K562 (cell line): ENCODE measurements around the gene MGST1. TPM values are rescaled to one million over a fixed set of nuclear protein-coding genes. Genes with fewer than 3 reads are reported as not detected.

ENCODE experiments used
- ATAC-seq: fragments of 200-7000 bp; cut with Tn5 transposase; 3 replicates; pipeline ENCODE4 v1.9.1; 2020; ENCODE audit warnings: moderate library complexity
- BruUV-seq: library from RNA; stranded (reverse); fragments of 400-500 nt; replicated peaks from 2 replicates; lab custom pipeline; 2021; lab: Mats Ljungman, UMichigan
- CTCF ChIA-PET: fragments of 300-600 bp; formaldehyde crosslinking; extraction: SDS; loops from one replicate; lab custom pipeline; 2021; ENCODE audit warnings: low intra/inter-chr PET ratio; lab: Yijun Ruan, JAX
- POLR2A ChIA-PET: fragments of 300-600, 350-650 bp; sonication (Branson Sonifier 250); formaldehyde crosslinking; extraction: SDS; loops from one replicate; lab custom pipeline; 2021; ENCODE audit warnings: antibody characterized with exemption, inconsistent platforms; lab: Yijun Ruan, JAX
- DNase-seq, 4 experiments: peaks; one replicate each; pipeline versions ENCODE4 v3.0.0 to v3.0.0-alpha.2; 2011 to 2018; ENCODE audit warnings: low spot score in 3 of 4, mixed read lengths in 3 of 4; ENCODE audit errors: extremely low read depth in 1 of 4
- FAIRE-seq: peaks from 2 replicates; lab custom pipeline; 2011; peaks lifted over from hg19 to GRCh38; lab: Jason Lieb, UNC
- H2AFZ ChIP-seq: 2 replicates; pipeline ENCODE4 v1.6.0; 2011; ENCODE audit warnings: low read depth, low read length, control low read depth, inconsistent platforms
- H3K27ac ChIP-seq: fragments of 200-600 bp; 3 replicates; pipeline ENCODE4 v1.8.0; 2011; ENCODE audit warnings: low read depth, mild to moderate bottlenecking, control low read depth, inconsistent platforms, low read length, moderate library complexity, mixed read lengths; ENCODE audit errors: extremely low read depth
- H3K27me3 ChIP-seq, 2 experiments: fragments of 300-600 bp in 1 of 2; 2 replicates in 1 of 2; 3 replicates in 1 of 2; pipeline versions ENCODE4 v1.6.0 to v1.8.0; 2011; ENCODE audit warnings: inconsistent platforms in 2 of 2, low read length in 2 of 2, mild to moderate bottlenecking in 1 of 2, mixed read lengths in 1 of 2, moderate library complexity in 1 of 2; ENCODE audit not compliant: control insufficient read depth in 2 of 2, insufficient read depth in 2 of 2
- H3K36me3 ChIP-seq: fragments of 300-600 bp; 3 replicates; pipeline ENCODE4 v1.8.0; 2011; ENCODE audit warnings: mild to moderate bottlenecking, low read length, inconsistent platforms; ENCODE audit not compliant: control insufficient read depth, insufficient read depth
- H3K4me1 ChIP-seq, 2 experiments: fragments of 200-600 bp in 1 of 2; replicated peaks in 1 of 2; 2 replicates in 1 of 2; 3 replicates in 1 of 2; pipeline versions ENCODE4 v1.5.1 to v1.8.0; 2011; ENCODE audit warnings: inconsistent platforms in 2 of 2, low read length in 2 of 2, mild to moderate bottlenecking in 1 of 2, mixed read lengths in 1 of 2, moderate library complexity in 1 of 2; ENCODE audit not compliant: control insufficient read depth in 2 of 2, insufficient read depth in 2 of 2
- H3K4me2 ChIP-seq: 2 replicates; pipeline ENCODE4 v1.6.1; 2011; ENCODE audit warnings: low read length, control low read depth, inconsistent platforms, mixed read lengths; ENCODE audit not compliant: insufficient read depth
- H3K4me3 ChIP-seq: fragments of 200-600 bp; sonication (generic), shearing (Covaris generic); 2 replicates; pipeline ENCODE4 v1.5.1; 2016; ENCODE audit warnings: control low read depth, inconsistent platforms
- H3K79me2 ChIP-seq: fragments of 200-600 bp; 3 replicates; pipeline ENCODE4 v1.8.0; 2011; ENCODE audit warnings: low read length, inconsistent platforms; ENCODE audit not compliant: control insufficient read depth, insufficient read depth
- H3K9ac ChIP-seq, 2 experiments: 2 replicates each; pipeline versions ENCODE4 v1.6.0 to v1.6.1; 2011; ENCODE audit warnings: low read depth in 2 of 2, low read length in 2 of 2, control low read depth in 1 of 2, inconsistent platforms in 1 of 2, mild to moderate bottlenecking in 1 of 2, mixed read lengths in 1 of 2; ENCODE audit not compliant: insufficient read depth in 1 of 2
- H3K9me1 ChIP-seq: one replicate; pipeline ENCODE4 v1.6.0; 2011; ENCODE audit warnings: inconsistent platforms, mild to moderate bottlenecking, low read length, moderate library complexity; ENCODE audit not compliant: control insufficient read depth, insufficient read depth
- H3K9me3 ChIP-seq: replicated peaks from 2 replicates; pipeline ENCODE4 v1.5.1; 2011; ENCODE audit warnings: low read depth, low read length, inconsistent platforms; ENCODE audit not compliant: control insufficient read depth, insufficient read depth
- H4K20me1 ChIP-seq: replicated peaks from 2 replicates; pipeline ENCODE4 v1.6.1; 2011; ENCODE audit warnings: low read length, inconsistent platforms, mixed read lengths; ENCODE audit not compliant: control insufficient read depth, insufficient read depth
- BCL6 ChIP-seq: fragments of 250-450 bp; sonication (Bioruptor Pico); IDR thresholded peaks from 2 replicates; pipeline ENCODE4 v1.4.0; 2020
- MCM7 ChIP-seq, 2 experiments: fragments of 450-650 bp; IDR thresholded peaks; 2 replicates each; pipeline ENCODE4 v1.6.1; 2016 to 2018
- RBM22 ChIP-seq: fragments of 200-400 bp; formaldehyde crosslinking; IDR thresholded peaks from 2 replicates; pipeline ENCODE4 v1.6.1; 2018; ENCODE audit warnings: low read length, low read depth; ENCODE audit not compliant: poor library complexity, severe bottlenecking
- SOX6 ChIP-seq: fragments of 450-650 bp; IDR thresholded peaks from 2 replicates; pipeline ENCODE4 v1.6.1; 2014; ENCODE audit warnings: mild to moderate bottlenecking
- SP2 ChIP-seq: IDR thresholded peaks from 2 replicates; pipeline ENCODE4 v1.6.1; 2011; ENCODE audit warnings: mild to moderate bottlenecking, low read depth, low read length, moderate library complexity; ENCODE audit not compliant: poor library complexity, severe bottlenecking; ENCODE audit errors: extremely low read depth
- SRSF7 ChIP-seq: fragments of 200-400 bp; formaldehyde crosslinking; optimal IDR thresholded peaks from 2 replicates; pipeline ENCODE3; 2017; ENCODE audit warnings: mild to moderate bottlenecking, low read depth, low read length
- XRCC5 ChIP-seq: fragments of 200-400 bp; formaldehyde crosslinking; IDR thresholded peaks from 2 replicates; pipeline ENCODE4 v1.6.1; 2017; ENCODE audit warnings: low read depth, mild to moderate bottlenecking, low read length
- ZNF134 ChIP-seq: fragments of 250-450 bp; sonication (Bioruptor Pico); conservative IDR thresholded peaks from 2 replicates; pipeline ENCODE4 v1.4.0; 2020
- ZNF696 ChIP-seq: fragments of 250-450 bp; sonication (Bioruptor Pico); conservative IDR thresholded peaks from 2 replicates; pipeline ENCODE4 v1.4.0; 2020; ENCODE audit warnings: mild to moderate bottlenecking, moderate library complexity
- WGBS: fragments of 100-300 bp; shearing (Covaris generic); methylation state at CpG from one replicate; pipeline ENCODE4 v1.1.6; 2016; ENCODE audit warnings: low coverage, mixed read lengths; ENCODE audit not compliant: insufficient coverage; ENCODE audit errors: missing lambda C conversion rate; 5-methylcytosine and 5-hydroxymethylcytosine counted together
- in situ Hi-C: fragments of 300-500 bp; cut with MboI; formaldehyde crosslinking; loops from 4 replicates; pipeline ENCODE4 v1.15.0; 2018; ENCODE audit warnings: inconsistent platforms, mixed read lengths
- intact Hi-C: fragments of 100-400 bp; cut with micrococcal nuclease; formaldehyde crosslinking; loops from 2 replicates; pipeline ENCODE4 v1.14.2; 2022
- polyA plus RNA-seq, 8 experiments: library from polyadenylated mRNA; depleted of rRNA in 4 of 8; stranded (reverse) in 5 of 8; unstranded in 3 of 8; fragments of >200 nt; fragmentation: Nextera tagmentation in 2 of 8; fragmentation: Illumina TruSeq in 1 of 8; extraction: Ambion mirVana in 2 of 8; extraction: Trizol in 1 of 8; gene quantifications; 2 replicates each; pipeline versions ENCODE4 v1.2.1 to v1.2.3, GENCODE V29; 2011 to 2014; ENCODE audit warnings: inconsistent platforms in 1 of 8, missing spikeins in 1 of 8
- total RNA-seq, 7 experiments: library from RNA; depleted of rRNA in 6 of 7; stranded (reverse); fragments of >200 nt in 6 of 7; fragmentation: Illumina TruSeq in 2 of 7; extraction: Trizol in 2 of 7; gene quantifications; 2 replicates each; pipeline versions ENCODE4 v1.2.1 to v1.2.3, GENCODE V29; 2011 to 2021; ENCODE audit warnings: low replicate concordance in 1 of 7

MGST1 gene
- total and polyA plus RNA-seq, 9 of the 15 experiments (the other 6 are each of a cell fraction or from before 2014, with no cell fraction given) = 12.1 to 190 (median 73.3) TPM

- no peak for TF ChIP-seq ZNF134
These were observed 15.1 kb downstream of the MGST1 start (continued) for GRCh38 chr12:16362550-16362949.

- no peak overlapping the region for H3K4me2 ChIP-seq
- no peak overlapping the region for H3K4me3 ChIP-seq
- H3K9me3 ChIP-seq = no peaks in the 10 kb centered on the region
- H3K4me1 ChIP-seq = no peaks in the 10 kb centered on the region
- ChIA-PET CTCF (no interaction called here), POLR2A (no interaction called here)
- H3K27ac ChIP-seq = no peak overlapping the region
- intact Hi-C loops (loop anchor here (10.0 kb wide), 2 partner anchors 174 to 384 kb away; no protein-coding TSS in a partner anchor), in situ Hi-C loops (no loop called here)
- no peak for TF ChIP-seq MCM7 (IDR thresholded peaks at IDR 0.05)
- no peak for TF ChIP-seq SRSF7
- no peak for TF ChIP-seq SOX6
- no peak for TF ChIP-seq RBM22
- no peak for TF ChIP-seq BCL6 (CRISPR knock-in tag)
- no peak for TF ChIP-seq ZNF696
- TF ChIP-seq SP2 = no peak
- no peak for TF ChIP-seq XRCC5
- ATAC-seq (no peak), FAIRE-seq (no peak), DNase-seq (no peak)
- no peaks in the 10 kb centered on the region for H3K79me2 ChIP-seq
- no peaks in the 10 kb centered on the region for H3K9me1 ChIP-seq
- no peaks in the 10 kb centered on the region for H4K20me1 ChIP-seq
- H3K36me3 ChIP-seq = 0 out of 3 replicates have a peak, but pooled peaks cover under 1% of the 10 kb centered on the region
- no TSS peak for BruUV-seq
- H3K9ac ChIP-seq = no peak overlapping the region
- H2AFZ ChIP-seq = no peak overlapping the region
- 23% methylated on average over 2 of the region's 2 CpGs for WGBS
- no peaks in the 10 kb centered on the region for H3K27me3 ChIP-seq
These were observed 21.7 kb downstream of the MGST1 start for GRCh38 chr12:16369156-16369555.
